ENCODE measurements around the gene SYT5.

GRCh38 chr19:55224038-55224665, 44.1 kb upstream of the SYT5 start:
- TF ChIP-seq POLR2A (IDR thresholded peaks at IDR 0.05) (no peak), CTCF (IDR thresholded peaks at IDR 0.05) (no peak)

All from thyroid gland (tissue), 4 donors.